ENCODE data around the gene PCCA.

DNA sequence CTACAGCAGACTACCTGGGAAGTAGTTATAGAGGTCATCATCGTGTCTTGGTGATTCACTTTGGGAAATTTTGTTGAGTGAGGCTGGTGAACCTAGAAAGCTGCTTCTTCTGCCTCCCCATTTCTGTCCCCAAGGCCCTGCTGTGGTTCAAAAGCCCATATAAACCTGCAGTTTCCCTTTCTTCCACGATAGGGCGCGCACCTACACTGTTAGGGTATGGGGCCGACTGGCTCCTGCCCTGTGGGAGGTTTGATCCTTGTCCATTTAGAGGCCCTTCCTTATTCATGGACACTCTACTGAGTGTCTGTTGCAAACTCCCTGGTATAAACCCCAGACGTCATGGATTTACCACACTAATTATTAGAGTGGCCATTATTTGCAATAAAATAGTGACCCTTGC, 307.9 kb downstream of the PCCA start:
- TF ChIP-seq CTCF (IDR thresholded peaks at IDR 0.05): no peak
- no peak for TF ChIP-seq POLR2A (IDR thresholded peaks at IDR 0.05)
- no peak for TF ChIP-seq POLR2AphosphoS5 (IDR thresholded peaks at IDR 0.05)

Data from suprapubic skin (tissue), 4 donors.